K562 (cell line): Measurements from ENCODE around the gene BOC. TPM values are rescaled to one million over a fixed set of nuclear protein-coding genes. Genes with fewer than 3 reads are reported as not detected.

Experiments used
- BMI1 ChIP-seq: fragments of 150-350 bp; IDR thresholded peaks from 2 replicates; pipeline ENCODE4 v1.6.1; 2014; ENCODE audit warnings: low read length
- CBFA2T2 ChIP-seq: fragments of 450-650 bp; conservative IDR thresholded peaks from 2 replicates; pipeline ENCODE4 v1.6.1; 2017; ENCODE audit warnings: mild to moderate bottlenecking
- CCNT2 ChIP-seq: IDR thresholded peaks from 2 replicates; pipeline ENCODE4 v1.6.1; 2011; ENCODE audit warnings: borderline replicate concordance, low read depth, mild to moderate bottlenecking, moderate library complexity, mixed read lengths, low read length; ENCODE audit not compliant: insufficient read length; ENCODE audit errors: extremely low read depth
- DMBX1 ChIP-seq: fragments of 250-450 bp; sonication (Bioruptor Pico); IDR thresholded peaks from 2 replicates; pipeline ENCODE4 v1.8.0; 2022; ENCODE audit warnings: inconsistent platforms, mild to moderate bottlenecking, moderate library complexity, borderline replicate concordance
- GATAD2A ChIP-seq: fragments of 450-650 bp; IDR thresholded peaks from 2 replicates; pipeline ENCODE4 v1.6.1; 2017
- GTF2E2 ChIP-seq: fragments of 200-800 bp; sonication (Bioruptor generic); IDR thresholded peaks from 2 replicates; pipeline ENCODE4 v1.6.1; 2016; ENCODE audit warnings: missing genetic modification characterization, missing compliant biosample characterization
- LCOR ChIP-seq: sonication (generic); formaldehyde crosslinking; IDR thresholded peaks from 2 replicates; pipeline ENCODE4 v1.8.0; 2022; ENCODE audit warnings: mild to moderate bottlenecking, missing genetic modification reagents
- MEF2A ChIP-seq: IDR thresholded peaks from 2 replicates; pipeline ENCODE4 v1.6.1; 2011; ENCODE audit warnings: low read depth, mild to moderate bottlenecking, low read length, moderate library complexity; ENCODE audit not compliant: control insufficient read depth
- MTA3 ChIP-seq: fragments of 450-650 bp; formaldehyde crosslinking; IDR thresholded peaks from 2 replicates; pipeline ENCODE4 v1.6.1; 2017; ENCODE audit warnings: mild to moderate bottlenecking, borderline replicate concordance
- MXI1 ChIP-seq: IDR thresholded peaks from 2 replicates; pipeline ENCODE4 v1.6.1; 2011; ENCODE audit warnings: low read depth, mild to moderate bottlenecking, improper control_type of control experiment, low read length
- POLR2G ChIP-seq: fragments of 200-400 bp; formaldehyde crosslinking; IDR thresholded peaks from 2 replicates; pipeline ENCODE4 v1.6.1; 2017; ENCODE audit warnings: low read depth, mild to moderate bottlenecking, antibody characterized with exemption, low read length, moderate library complexity
- SAP30 ChIP-seq: fragments of 200-600 bp; sonication (generic); IDR thresholded peaks from 2 replicates; pipeline ENCODE4 v1.6.1; 2012; ENCODE audit warnings: borderline replicate concordance, low read depth, mild to moderate bottlenecking, moderate library complexity, low read length, control low read depth, inconsistent platforms; ENCODE audit not compliant: insufficient read depth, poor library complexity, severe bottlenecking
- SIX5 ChIP-seq, 2 experiments: IDR thresholded peaks; 2 replicates each; pipeline ENCODE4 v1.6.1; 2011; ENCODE audit warnings: low read length in 2 of 2, borderline replicate concordance in 1 of 2, low read depth in 1 of 2, mild to moderate bottlenecking in 1 of 2, moderate library complexity in 1 of 2; ENCODE audit not compliant: insufficient read depth in 1 of 2
- TCF7L2 ChIP-seq: fragments of 150-350 bp; IDR thresholded peaks from 2 replicates; pipeline ENCODE4 v1.6.1; 2016; ENCODE audit warnings: low read depth, mild to moderate bottlenecking, low read length, moderate library complexity
- polyA plus RNA-seq, 8 experiments: library from polyadenylated mRNA; depleted of rRNA in 4 of 8; stranded (reverse) in 5 of 8; unstranded in 3 of 8; fragments of >200 nt; fragmentation: Nextera tagmentation in 2 of 8; fragmentation: Illumina TruSeq in 1 of 8; extraction: Ambion mirVana in 2 of 8; extraction: Trizol in 1 of 8; gene quantifications; 2 replicates each; pipeline versions ENCODE4 v1.2.1 to v1.2.3, GENCODE V29; 2011 to 2014; ENCODE audit warnings: inconsistent platforms in 1 of 8, missing spikeins in 1 of 8
- total RNA-seq, 7 experiments: library from RNA; depleted of rRNA in 6 of 7; stranded (reverse); fragments of >200 nt in 6 of 7; fragmentation: Illumina TruSeq in 2 of 7; extraction: Trizol in 2 of 7; gene quantifications; 2 replicates each; pipeline versions ENCODE4 v1.2.1 to v1.2.3, GENCODE V29; 2011 to 2021; ENCODE audit warnings: low replicate concordance in 1 of 7
- TF ChIP-seq, protein P1 (sequence below): fragments of 200-600 bp; sonication (generic); IDR thresholded peaks from one replicate; pipeline ENCODE4 v1.6.1; 2012; ENCODE audit warnings: mild to moderate bottlenecking, low read depth, low read length, inconsistent platforms

Gene BOC
- total and polyA plus RNA-seq, 9 of the 15 experiments (the other 6 are each of a cell fraction or from before 2014, with no cell fraction given), result not detected

DNA sequence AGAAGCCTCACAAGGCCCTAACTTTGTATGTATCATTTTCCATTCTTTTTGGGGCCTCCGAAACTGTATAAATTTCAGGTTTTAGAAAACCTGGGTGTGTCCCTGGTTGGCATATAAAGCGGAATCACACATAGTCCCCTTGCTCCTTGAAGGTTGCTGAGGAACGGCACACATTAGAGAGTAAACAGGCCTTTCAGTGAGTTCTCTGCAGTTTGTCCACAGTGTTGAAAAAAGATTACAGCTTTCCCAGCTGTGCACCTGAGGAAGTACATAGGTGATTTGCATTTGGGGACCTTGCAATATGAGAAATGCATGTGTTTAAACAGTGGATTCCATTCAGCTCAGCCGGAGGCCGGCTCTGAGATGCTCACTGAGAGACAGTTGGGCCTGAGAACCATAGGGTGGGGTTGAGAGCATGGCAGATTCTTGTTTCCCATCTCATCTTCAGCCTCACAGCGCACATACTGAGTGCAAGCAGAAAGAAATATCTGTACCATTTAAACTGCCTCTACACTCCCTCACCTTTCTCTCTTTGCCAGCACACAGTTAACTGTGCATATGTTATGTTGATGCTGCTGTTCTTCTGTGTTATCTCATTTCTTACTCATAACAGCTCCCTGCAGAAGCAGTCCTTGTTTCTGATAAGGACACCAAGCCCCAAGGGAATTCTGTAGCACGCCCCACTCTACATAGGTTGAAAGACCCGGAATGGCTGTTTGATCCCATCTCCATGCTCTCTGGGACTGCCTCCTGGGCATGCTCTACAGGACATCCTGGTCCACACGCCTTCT, 60.4 kb downstream of the BOC start (continued):
- TF ChIP-seq MEF2A (no peak), SAP30 (no peak), GATAD2A (no peak), SIX5 (IDR thresholded peaks at IDR 0.05; ENCODE audit: borderline replicate concordance in 1 of 2, insufficient read depth in 1 of 2, low read depth in 1 of 2, low read length in 2 of 2) (no peak), CBFA2T2 (peak; percentile 46), POLR2G (no peak), DMBX1 (no peak), CCNT2 (no peak), GTF2E2 (tag) (no peak), MXI1 (no peak), LCOR (CRISPR knock-in tag) (no peak), MTA3 (no peak), TCF7L2 (no peak), BMI1 (no peak)
- TF ChIP-seq, protein P1, sequence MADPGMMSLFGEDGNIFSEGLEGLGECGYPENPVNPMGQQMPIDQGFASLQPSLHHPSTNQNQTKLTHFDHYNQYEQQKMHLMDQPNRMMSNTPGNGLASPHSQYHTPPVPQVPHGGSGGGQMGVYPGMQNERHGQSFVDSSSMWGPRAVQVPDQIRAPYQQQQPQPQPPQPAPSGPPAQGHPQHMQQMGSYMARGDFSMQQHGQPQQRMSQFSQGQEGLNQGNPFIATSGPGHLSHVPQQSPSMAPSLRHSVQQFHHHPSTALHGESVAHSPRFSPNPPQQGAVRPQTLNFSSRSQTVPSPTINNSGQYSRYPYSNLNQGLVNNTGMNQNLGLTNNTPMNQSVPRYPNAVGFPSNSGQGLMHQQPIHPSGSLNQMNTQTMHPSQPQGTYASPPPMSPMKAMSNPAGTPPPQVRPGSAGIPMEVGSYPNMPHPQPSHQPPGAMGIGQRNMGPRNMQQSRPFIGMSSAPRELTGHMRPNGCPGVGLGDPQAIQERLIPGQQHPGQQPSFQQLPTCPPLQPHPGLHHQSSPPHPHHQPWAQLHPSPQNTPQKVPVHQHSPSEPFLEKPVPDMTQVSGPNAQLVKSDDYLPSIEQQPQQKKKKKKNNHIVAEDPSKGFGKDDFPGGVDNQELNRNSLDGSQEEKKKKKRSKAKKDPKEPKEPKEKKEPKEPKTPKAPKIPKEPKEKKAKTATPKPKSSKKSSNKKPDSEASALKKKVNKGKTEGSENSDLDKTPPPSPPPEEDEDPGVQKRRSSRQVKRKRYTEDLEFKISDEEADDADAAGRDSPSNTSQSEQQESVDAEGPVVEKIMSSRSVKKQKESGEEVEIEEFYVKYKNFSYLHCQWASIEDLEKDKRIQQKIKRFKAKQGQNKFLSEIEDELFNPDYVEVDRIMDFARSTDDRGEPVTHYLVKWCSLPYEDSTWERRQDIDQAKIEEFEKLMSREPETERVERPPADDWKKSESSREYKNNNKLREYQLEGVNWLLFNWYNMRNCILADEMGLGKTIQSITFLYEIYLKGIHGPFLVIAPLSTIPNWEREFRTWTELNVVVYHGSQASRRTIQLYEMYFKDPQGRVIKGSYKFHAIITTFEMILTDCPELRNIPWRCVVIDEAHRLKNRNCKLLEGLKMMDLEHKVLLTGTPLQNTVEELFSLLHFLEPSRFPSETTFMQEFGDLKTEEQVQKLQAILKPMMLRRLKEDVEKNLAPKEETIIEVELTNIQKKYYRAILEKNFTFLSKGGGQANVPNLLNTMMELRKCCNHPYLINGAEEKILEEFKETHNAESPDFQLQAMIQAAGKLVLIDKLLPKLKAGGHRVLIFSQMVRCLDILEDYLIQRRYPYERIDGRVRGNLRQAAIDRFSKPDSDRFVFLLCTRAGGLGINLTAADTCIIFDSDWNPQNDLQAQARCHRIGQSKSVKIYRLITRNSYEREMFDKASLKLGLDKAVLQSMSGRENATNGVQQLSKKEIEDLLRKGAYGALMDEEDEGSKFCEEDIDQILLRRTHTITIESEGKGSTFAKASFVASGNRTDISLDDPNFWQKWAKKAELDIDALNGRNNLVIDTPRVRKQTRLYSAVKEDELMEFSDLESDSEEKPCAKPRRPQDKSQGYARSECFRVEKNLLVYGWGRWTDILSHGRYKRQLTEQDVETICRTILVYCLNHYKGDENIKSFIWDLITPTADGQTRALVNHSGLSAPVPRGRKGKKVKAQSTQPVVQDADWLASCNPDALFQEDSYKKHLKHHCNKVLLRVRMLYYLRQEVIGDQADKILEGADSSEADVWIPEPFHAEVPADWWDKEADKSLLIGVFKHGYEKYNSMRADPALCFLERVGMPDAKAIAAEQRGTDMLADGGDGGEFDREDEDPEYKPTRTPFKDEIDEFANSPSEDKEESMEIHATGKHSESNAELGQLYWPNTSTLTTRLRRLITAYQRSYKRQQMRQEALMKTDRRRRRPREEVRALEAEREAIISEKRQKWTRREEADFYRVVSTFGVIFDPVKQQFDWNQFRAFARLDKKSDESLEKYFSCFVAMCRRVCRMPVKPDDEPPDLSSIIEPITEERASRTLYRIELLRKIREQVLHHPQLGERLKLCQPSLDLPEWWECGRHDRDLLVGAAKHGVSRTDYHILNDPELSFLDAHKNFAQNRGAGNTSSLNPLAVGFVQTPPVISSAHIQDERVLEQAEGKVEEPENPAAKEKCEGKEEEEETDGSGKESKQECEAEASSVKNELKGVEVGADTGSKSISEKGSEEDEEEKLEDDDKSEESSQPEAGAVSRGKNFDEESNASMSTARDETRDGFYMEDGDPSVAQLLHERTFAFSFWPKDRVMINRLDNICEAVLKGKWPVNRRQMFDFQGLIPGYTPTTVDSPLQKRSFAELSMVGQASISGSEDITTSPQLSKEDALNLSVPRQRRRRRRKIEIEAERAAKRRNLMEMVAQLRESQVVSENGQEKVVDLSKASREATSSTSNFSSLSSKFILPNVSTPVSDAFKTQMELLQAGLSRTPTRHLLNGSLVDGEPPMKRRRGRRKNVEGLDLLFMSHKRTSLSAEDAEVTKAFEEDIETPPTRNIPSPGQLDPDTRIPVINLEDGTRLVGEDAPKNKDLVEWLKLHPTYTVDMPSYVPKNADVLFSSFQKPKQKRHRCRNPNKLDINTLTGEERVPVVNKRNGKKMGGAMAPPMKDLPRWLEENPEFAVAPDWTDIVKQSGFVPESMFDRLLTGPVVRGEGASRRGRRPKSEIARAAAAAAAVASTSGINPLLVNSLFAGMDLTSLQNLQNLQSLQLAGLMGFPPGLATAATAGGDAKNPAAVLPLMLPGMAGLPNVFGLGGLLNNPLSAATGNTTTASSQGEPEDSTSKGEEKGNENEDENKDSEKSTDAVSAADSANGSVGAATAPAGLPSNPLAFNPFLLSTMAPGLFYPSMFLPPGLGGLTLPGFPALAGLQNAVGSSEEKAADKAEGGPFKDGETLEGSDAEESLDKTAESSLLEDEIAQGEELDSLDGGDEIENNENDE, result no peak
